Neural crest cell (in vitro differentiated cells): ENCODE measurements around the gene OR51V1. TPM values are rescaled to one million over a fixed set of nuclear protein-coding genes. Genes with fewer than 3 reads are reported as not detected.

ENCODE experiments used
- DNase-seq: peaks from one replicate; pipeline ENCODE4 v3.0.0; 2021; ENCODE audit warnings: low read depth, mixed read lengths, low spot score
- H3K27ac Mint-ChIP-seq: one replicate; pipeline ENCODE4 v1.8.0; 2021; ENCODE audit warnings: mild to moderate bottlenecking, mixed read lengths; ENCODE audit not compliant: unreplicated experiment
- H3K27me3 Mint-ChIP-seq: 2 replicates; pipeline ENCODE4 v1.8.0; 2021; ENCODE audit warnings: low read depth, mild to moderate bottlenecking, mixed read lengths
- H3K36me3 Mint-ChIP-seq: 2 replicates; pipeline ENCODE4 v1.8.0; 2021; ENCODE audit warnings: low read depth, mild to moderate bottlenecking, mixed read lengths
- H3K4me1 Mint-ChIP-seq: 2 replicates; pipeline ENCODE4 v1.8.0; 2021; ENCODE audit warnings: mixed read lengths
- H3K4me3 Mint-ChIP-seq: one replicate; pipeline ENCODE4 v1.8.0; 2021; ENCODE audit warnings: mild to moderate bottlenecking, mixed read lengths
- H3K9me3 Mint-ChIP-seq: 2 replicates; pipeline ENCODE4 v1.8.0; 2021; ENCODE audit warnings: mixed read lengths
- total RNA-seq: library from RNA; stranded (reverse); gene quantifications from 2 replicates; pipeline ENCODE4 v1.2.1, GENCODE V29; 2021
- TF ChIP-seq, protein P1 (sequence below): fragments of 200-600 bp; sonication (generic); conservative IDR thresholded peaks from 2 replicates; pipeline ENCODE4 v1.5.0; 2021; ENCODE audit warnings: antibody characterized with exemption, mild to moderate bottlenecking

Gene OR51V1
- total RNA-seq, 1 donor from 2014 or later = not detected

GRCh38 chr11:5204787-5205186 lies 4.3 kb upstream of the OR51V1 start:
- H3K36me3 Mint-ChIP-seq = no peaks in the 10 kb centered on the region

GRCh38 chr11:5203366-5203765 lies 2.9 kb upstream of the OR51V1 start:
- Mint-ChIP-seq H3K36me3 (no peaks in the 10 kb centered on the region), H3K4me3 (no peak overlapping the region), H3K27me3 (no peaks in the 10 kb centered on the region)

More at GRCh38 chr11:5204787-5205186, 4.3 kb upstream of the OR51V1 start:
- Mint-ChIP-seq H3K4me3 (no peak overlapping the region), H3K27ac (no peak overlapping the region), H3K4me1 (peaks cover 14% of the 10 kb centered on the region), H3K9me3 (no peaks in the 10 kb centered on the region), H3K27me3 (no peaks in the 10 kb centered on the region)
- no peak for DNase-seq
- TF ChIP-seq, protein P1, sequence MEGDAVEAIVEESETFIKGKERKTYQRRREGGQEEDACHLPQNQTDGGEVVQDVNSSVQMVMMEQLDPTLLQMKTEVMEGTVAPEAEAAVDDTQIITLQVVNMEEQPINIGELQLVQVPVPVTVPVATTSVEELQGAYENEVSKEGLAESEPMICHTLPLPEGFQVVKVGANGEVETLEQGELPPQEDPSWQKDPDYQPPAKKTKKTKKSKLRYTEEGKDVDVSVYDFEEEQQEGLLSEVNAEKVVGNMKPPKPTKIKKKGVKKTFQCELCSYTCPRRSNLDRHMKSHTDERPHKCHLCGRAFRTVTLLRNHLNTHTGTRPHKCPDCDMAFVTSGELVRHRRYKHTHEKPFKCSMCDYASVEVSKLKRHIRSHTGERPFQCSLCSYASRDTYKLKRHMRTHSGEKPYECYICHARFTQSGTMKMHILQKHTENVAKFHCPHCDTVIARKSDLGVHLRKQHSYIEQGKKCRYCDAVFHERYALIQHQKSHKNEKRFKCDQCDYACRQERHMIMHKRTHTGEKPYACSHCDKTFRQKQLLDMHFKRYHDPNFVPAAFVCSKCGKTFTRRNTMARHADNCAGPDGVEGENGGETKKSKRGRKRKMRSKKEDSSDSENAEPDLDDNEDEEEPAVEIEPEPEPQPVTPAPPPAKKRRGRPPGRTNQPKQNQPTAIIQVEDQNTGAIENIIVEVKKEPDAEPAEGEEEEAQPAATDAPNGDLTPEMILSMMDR = peak; percentile 66

DNA sequence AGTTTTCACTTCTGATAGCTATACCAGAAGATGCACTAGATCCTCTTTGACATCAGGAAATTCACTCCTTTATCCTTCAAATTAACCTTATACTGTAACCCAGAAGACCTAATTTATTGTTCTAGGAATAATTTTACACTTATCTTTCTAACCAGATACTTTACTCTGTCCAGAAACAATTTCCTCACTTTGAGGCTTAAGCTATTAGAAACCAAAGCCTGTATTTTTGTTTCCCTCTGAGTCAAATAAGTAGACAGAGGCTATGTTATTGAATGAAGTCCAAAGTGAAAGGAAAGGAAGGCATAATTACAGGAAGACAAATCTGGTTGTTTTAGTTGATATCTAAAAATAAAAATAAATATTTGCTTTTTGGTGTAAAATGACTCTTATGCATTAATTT lies 2.2 kb downstream of the OR51V1 start:
- no peaks in the 10 kb centered on the region for H3K36me3 Mint-ChIP-seq
- peaks cover 14% of the 10 kb centered on the region for H3K4me1 Mint-ChIP-seq

More at GRCh38 chr11:5203366-5203765, 2.9 kb upstream of the OR51V1 start:
- Mint-ChIP-seq H3K27ac (no peak overlapping the region), H3K4me1 (peaks cover 14% of the 10 kb centered on the region), H3K9me3 (no peaks in the 10 kb centered on the region)
- TF ChIP-seq, protein P1 = no peak
- DNase-seq = no peak

DNA sequence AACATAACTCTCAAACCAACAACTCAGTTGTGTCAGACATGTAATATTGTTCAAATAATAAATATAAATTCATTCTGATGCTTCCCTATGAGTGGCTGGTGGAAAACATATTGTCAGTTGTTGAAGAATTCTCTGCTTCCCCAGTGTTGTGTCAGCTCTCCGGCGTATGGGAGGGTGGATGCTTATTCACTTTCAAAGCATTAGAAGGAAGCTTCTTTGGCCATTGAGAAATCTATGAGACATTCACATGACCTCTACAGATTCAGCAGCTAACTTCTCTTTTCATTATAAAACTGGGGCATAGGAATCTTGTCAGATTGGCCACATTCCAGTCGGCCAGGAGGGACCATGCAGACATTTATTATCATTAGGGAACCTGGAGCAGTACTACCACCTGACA lies 2.9 kb downstream of the OR51V1 start:
- no peaks in the 10 kb centered on the region for H3K9me3 Mint-ChIP-seq
- H3K27ac Mint-ChIP-seq = no peak overlapping the region
- peaks cover 14% of the 10 kb centered on the region for H3K4me1 Mint-ChIP-seq
- no peaks in the 10 kb centered on the region for H3K27me3 Mint-ChIP-seq
- no peak overlapping the region for H3K4me3 Mint-ChIP-seq
- DNase-seq = no peak
- TF ChIP-seq, protein P1 = no peak
- H3K36me3 Mint-ChIP-seq = no peaks in the 10 kb centered on the region

More for the DNA sequence above, 2.2 kb downstream of the OR51V1 start:
- Mint-ChIP-seq H3K27me3 (no peaks in the 10 kb centered on the region), H3K4me3 (no peak overlapping the region), H3K27ac (no peak overlapping the region), H3K9me3 (no peaks in the 10 kb centered on the region)
- no peak for DNase-seq
- TF ChIP-seq, protein P1 = no peak

DNA sequence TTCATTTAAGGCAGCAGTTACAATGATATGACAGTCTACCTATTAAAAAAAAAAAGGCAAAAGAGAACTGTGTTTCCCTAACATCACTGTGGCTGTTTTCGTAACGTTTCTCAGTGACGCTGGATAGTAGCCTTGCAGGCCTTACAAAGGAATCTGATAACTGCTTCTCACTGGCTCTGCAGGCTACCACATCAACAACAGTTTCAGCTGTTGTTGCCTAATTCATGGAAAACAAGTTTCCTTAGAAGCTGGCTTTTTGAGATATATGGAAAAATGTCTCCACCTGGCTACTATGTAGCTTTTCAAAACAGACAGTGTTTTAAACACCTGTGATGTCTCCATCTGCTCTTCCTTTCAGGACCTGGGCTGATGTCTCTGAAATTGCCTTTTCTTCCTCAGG lies 3.8 kb downstream of the OR51V1 start:
- Mint-ChIP-seq H3K4me3 (no peak overlapping the region), H3K36me3 (no peaks in the 10 kb centered on the region), H3K9me3 (no peaks in the 10 kb centered on the region), H3K27ac (no peak overlapping the region), H3K4me1 (peaks cover 12% of the 10 kb centered on the region), H3K27me3 (no peaks in the 10 kb centered on the region)
- TF ChIP-seq, protein P1 = no peak
- DNase-seq = no peak

GRCh38 chr11:5196067-5196466 lies 4.4 kb downstream of the OR51V1 start:
- peaks cover 6% of the 10 kb centered on the region for H3K4me1 Mint-ChIP-seq

More at GRCh38 chr11:5196067-5196466, 4.4 kb downstream of the OR51V1 start:
- no peaks in the 10 kb centered on the region for H3K36me3 Mint-ChIP-seq
- H3K9me3 Mint-ChIP-seq = no peaks in the 10 kb centered on the region
- no peaks in the 10 kb centered on the region for H3K27me3 Mint-ChIP-seq
- H3K27ac Mint-ChIP-seq = no peak overlapping the region
- no peak for DNase-seq
- TF ChIP-seq, protein P1 = no peak
- H3K4me3 Mint-ChIP-seq = no peak overlapping the region
